Measurements from ENCODE around the gene B4GAT1.
"Not testable (repeated sequence)": the region's sequence is repeated elsewhere in the genome, so short reads cannot be mapped to it uniquely, and the experiment has no call there.

B4GAT1 gene

GRCh38 chr11:66312549-66313320 lies 34.7 kb downstream of the B4GAT1 start:
- TF ChIP-seq CTCF (IDR thresholded peaks at IDR 0.05; ENCODE audit: insufficient read depth, low read depth, low read length, missing control alignments): no peak
- peak; percentile 99 for DNase-seq (ENCODE audit: low read depth)
- peak overlapping the region; percentile 58 for H3K4me3 ChIP-seq (ENCODE audit: low read length)

- TF ChIP-seq CTCF (IDR thresholded peaks at IDR 0.05; ENCODE audit: insufficient read depth, low read depth, low read length, missing control alignments): peak; percentile 92
- peak overlapping the region; percentile 58 for H3K4me3 ChIP-seq (ENCODE audit: low read length)
- peak; percentile 94 for DNase-seq (ENCODE audit: low read depth)
Observed at GRCh38 chr11:66311965-66312548, 35.4 kb downstream of the B4GAT1 start.

GRCh38 chr11:66311470-66311964 lies 35.9 kb downstream of the B4GAT1 start:
- H3K4me3 ChIP-seq (ENCODE audit: low read length): peak overlapping the region; percentile 58
- TF ChIP-seq CTCF (IDR thresholded peaks at IDR 0.05; ENCODE audit: insufficient read depth, low read depth, low read length, missing control alignments): no peak
- DNase-seq (ENCODE audit: low read depth): no peak

GRCh38 chr11:66310803-66311440 lies 36.5 kb downstream of the B4GAT1 start:
- not testable (repeated sequence) for H3K4me3 ChIP-seq (ENCODE audit: low read length); DNase-seq (ENCODE audit: low read depth)

- no peak overlapping the region for H3K4me3 ChIP-seq (ENCODE audit: low read length)
- no peak for TF ChIP-seq CTCF (IDR thresholded peaks at IDR 0.05; ENCODE audit: insufficient read depth, low read depth, low read length, missing control alignments)
- DNase-seq (ENCODE audit: low read depth): no peak
Observed at GRCh38 chr11:66310324-66310723, 37.1 kb downstream of the B4GAT1 start.

GRCh38 chr11:66309475-66309874 lies 38.0 kb downstream of the B4GAT1 start:
- H3K4me3 ChIP-seq (ENCODE audit: low read length): no peak overlapping the region
- TF ChIP-seq CTCF (IDR thresholded peaks at IDR 0.05; ENCODE audit: insufficient read depth, low read depth, low read length, missing control alignments): no peak
- DNase-seq (ENCODE audit: low read depth): no peak

GRCh38 chr11:66302656-66303055 lies 44.8 kb downstream of the B4GAT1 start:
- no peak overlapping the region for H3K4me3 ChIP-seq (ENCODE audit: low read length)
- no peak for TF ChIP-seq CTCF (IDR thresholded peaks at IDR 0.05; ENCODE audit: insufficient read depth, low read depth, low read length, missing control alignments)
- no peak for DNase-seq (ENCODE audit: low read depth)

Data from epithelial cell of esophagus (primary cell).